ENCODE results near the gene TGFB1. TPM values are rescaled to one million over a fixed set of nuclear protein-coding genes. Genes with fewer than 3 reads are reported as not detected.

Gene TGFB1
- polyA plus RNA-seq, 1 of the 3 experiments (the other 2 are of a cell fraction) = 25.5 TPM

DNA sequence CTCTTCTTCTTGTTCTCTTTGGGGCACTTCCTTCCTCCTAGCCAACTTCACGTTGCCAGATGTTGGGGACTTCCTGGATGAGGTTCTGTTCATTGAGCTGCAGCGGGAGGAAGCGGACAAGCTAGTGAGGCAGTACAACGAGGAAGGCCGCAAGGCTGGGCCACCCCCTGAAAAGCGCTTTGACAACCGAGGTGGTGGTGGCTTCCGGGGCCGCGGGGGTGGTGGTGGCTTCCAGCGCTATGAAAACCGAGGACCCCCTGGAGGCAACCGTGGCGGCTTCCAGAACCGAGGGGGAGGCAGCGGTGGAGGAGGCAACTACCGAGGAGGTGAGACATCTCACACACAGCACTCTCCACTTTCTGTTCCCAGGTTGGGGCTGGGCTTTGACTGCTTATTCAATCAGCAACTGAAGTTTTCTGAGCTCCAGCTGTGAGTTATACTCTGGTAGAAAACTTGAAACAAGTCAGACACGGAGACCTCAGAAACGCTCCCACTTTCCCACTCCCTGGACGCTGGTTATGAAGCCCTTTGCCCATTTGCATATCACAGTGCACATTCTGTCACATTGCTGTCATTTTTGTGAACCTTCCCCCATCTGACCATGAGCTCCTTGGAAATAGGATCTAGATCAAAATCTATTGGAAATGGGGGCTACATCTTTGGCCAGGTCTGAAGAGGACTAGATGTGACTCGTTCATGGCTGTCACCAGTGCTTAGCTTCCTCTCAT lies 50.9 kb downstream of the TGFB1 start:
- Histone ChIP-seq H3K4me3 (ENCODE audit: low read depth in 2 of 2, low read length in 1 of 2) (no peak overlapping the region), H2AFZ (ENCODE audit: low read depth) (no peak overlapping the region), H3K4me2 (no peak overlapping the region), H4K20me1 (ENCODE audit: insufficient read depth) (no peaks in the 10 kb centered on the region), H3K9me3 (no peaks in the 10 kb centered on the region), H3K36me3 (replicated peaks in 1 of 2; ENCODE audit: control insufficient read depth in 1 of 2, insufficient read depth in 2 of 2, low read length in 1 of 2) (peaks cover 57 to 94% of the 10 kb centered on the region in 2 experiments), H3K27me3 (ENCODE audit: insufficient read depth) (no peaks in the 10 kb centered on the region), H3F3A (replicated peaks; ENCODE audit: insufficient read depth) (peaks cover 42% of the 10 kb centered on the region), H3K4me1 (ENCODE audit: control insufficient read depth in 1 of 2, insufficient read depth in 2 of 2, low read depth in 1 of 2, low read length in 1 of 2) (no peaks in the 10 kb centered on the region), H3K79me2 (ENCODE audit: insufficient read depth) (no peaks in the 10 kb centered on the region), H3K9me2 (no peaks in the 10 kb centered on the region), H3K27ac (ENCODE audit: low read depth in 2 of 2, low read length in 1 of 2) (no peak overlapping the region), H3K9ac (no peak overlapping the region)
- DNase-seq = no peak
- 90% methylated on average over 21 of the region's 21 CpGs for WGBS (ENCODE audit: low lambda C conversion rate)
- TF ChIP-seq, protein P1, sequence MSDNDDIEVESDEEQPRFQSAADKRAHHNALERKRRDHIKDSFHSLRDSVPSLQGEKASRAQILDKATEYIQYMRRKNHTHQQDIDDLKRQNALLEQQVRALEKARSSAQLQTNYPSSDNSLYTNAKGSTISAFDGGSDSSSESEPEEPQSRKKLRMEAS (IDR thresholded peaks at IDR 0.05; ENCODE audit: low read depth) = no peak
- TF ChIP-seq NFIC (IDR thresholded peaks at IDR 0.05; ENCODE audit: borderline replicate concordance) = no peak
- TF ChIP-seq, protein P2, sequence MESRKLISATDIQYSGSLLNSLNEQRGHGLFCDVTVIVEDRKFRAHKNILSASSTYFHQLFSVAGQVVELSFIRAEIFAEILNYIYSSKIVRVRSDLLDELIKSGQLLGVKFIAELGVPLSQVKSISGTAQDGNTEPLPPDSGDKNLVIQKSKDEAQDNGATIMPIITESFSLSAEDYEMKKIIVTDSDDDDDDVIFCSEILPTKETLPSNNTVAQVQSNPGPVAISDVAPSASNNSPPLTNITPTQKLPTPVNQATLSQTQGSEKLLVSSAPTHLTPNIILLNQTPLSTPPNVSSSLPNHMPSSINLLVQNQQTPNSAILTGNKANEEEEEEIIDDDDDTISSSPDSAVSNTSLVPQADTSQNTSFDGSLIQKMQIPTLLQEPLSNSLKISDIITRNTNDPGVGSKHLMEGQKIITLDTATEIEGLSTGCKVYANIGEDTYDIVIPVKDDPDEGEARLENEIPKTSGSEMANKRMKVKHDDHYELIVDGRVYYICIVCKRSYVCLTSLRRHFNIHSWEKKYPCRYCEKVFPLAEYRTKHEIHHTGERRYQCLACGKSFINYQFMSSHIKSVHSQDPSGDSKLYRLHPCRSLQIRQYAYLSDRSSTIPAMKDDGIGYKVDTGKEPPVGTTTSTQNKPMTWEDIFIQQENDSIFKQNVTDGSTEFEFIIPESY (IDR thresholded peaks at IDR 0.05; ENCODE audit: borderline replicate concordance, low read depth) = no peak
- no peak for TF ChIP-seq ELF1 (IDR thresholded peaks at IDR 0.05)
- TF ChIP-seq, protein P3, sequence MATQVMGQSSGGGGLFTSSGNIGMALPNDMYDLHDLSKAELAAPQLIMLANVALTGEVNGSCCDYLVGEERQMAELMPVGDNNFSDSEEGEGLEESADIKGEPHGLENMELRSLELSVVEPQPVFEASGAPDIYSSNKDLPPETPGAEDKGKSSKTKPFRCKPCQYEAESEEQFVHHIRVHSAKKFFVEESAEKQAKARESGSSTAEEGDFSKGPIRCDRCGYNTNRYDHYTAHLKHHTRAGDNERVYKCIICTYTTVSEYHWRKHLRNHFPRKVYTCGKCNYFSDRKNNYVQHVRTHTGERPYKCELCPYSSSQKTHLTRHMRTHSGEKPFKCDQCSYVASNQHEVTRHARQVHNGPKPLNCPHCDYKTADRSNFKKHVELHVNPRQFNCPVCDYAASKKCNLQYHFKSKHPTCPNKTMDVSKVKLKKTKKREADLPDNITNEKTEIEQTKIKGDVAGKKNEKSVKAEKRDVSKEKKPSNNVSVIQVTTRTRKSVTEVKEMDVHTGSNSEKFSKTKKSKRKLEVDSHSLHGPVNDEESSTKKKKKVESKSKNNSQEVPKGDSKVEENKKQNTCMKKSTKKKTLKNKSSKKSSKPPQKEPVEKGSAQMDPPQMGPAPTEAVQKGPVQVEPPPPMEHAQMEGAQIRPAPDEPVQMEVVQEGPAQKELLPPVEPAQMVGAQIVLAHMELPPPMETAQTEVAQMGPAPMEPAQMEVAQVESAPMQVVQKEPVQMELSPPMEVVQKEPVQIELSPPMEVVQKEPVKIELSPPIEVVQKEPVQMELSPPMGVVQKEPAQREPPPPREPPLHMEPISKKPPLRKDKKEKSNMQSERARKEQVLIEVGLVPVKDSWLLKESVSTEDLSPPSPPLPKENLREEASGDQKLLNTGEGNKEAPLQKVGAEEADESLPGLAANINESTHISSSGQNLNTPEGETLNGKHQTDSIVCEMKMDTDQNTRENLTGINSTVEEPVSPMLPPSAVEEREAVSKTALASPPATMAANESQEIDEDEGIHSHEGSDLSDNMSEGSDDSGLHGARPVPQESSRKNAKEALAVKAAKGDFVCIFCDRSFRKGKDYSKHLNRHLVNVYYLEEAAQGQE (IDR thresholded peaks at IDR 0.05; ENCODE audit: low read depth, low read length) = no peak
- no peak for TF ChIP-seq GABPA (IDR thresholded peaks at IDR 0.05; ENCODE audit: low read depth)
- TF ChIP-seq, protein P4, sequence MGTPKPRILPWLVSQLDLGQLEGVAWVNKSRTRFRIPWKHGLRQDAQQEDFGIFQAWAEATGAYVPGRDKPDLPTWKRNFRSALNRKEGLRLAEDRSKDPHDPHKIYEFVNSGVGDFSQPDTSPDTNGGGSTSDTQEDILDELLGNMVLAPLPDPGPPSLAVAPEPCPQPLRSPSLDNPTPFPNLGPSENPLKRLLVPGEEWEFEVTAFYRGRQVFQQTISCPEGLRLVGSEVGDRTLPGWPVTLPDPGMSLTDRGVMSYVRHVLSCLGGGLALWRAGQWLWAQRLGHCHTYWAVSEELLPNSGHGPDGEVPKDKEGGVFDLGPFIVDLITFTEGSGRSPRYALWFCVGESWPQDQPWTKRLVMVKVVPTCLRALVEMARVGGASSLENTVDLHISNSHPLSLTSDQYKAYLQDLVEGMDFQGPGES (IDR thresholded peaks at IDR 0.05; ENCODE audit: low read depth, low read length) = no peak
- no peak for TF ChIP-seq RFX5 (IDR thresholded peaks at IDR 0.05; ENCODE audit: low read length)
- TF ChIP-seq NRF1 (IDR thresholded peaks at IDR 0.05; ENCODE audit: low read depth, low read length) = no peak
- CTCF ChIA-PET = interaction anchor here (0.7 to 1.6 kb wide), 3 partner anchors 9 to 23 kb away, joined by 3 to 7 read pairs (median 3); no protein-coding TSS in a partner anchor
- POLR2A ChIA-PET = interaction anchor here (1.0 kb wide), 1 partner anchor 39 kb away, joined by 6 read pairs; no protein-coding TSS in a partner anchor

Measured in SK-N-SH (cell line).